HL-60 (cell line): Measurements from ENCODE around the gene FOS.

Experiments used
- DNase-seq, 2 experiments: peaks; one replicate each; pipeline ENCODE4 v3.0.0-alpha.2; 2010 to 2020; ENCODE audit warnings: low read depth in 1 of 2, low spot score in 1 of 2
- H3K27ac ChIP-seq: fragments of 250-450 bp; sonication (Bioruptor Pico); replicated peaks from 2 replicates; pipeline ENCODE4 v1.5.1; 2020; ENCODE audit warnings: mild to moderate bottlenecking, moderate library complexity
- H3K27me3 ChIP-seq: fragments of 250-450 bp; sonication (Bioruptor Pico); 2 replicates; pipeline ENCODE4 v1.5.1; 2021; ENCODE audit warnings: mild to moderate bottlenecking, moderate library complexity; ENCODE audit not compliant: insufficient read depth, poor library complexity, severe bottlenecking
- H3K4me3 ChIP-seq: replicated peaks from 2 replicates; pipeline ENCODE4 v1.5.1; 2011; ENCODE audit warnings: mild to moderate bottlenecking, control low read depth, low read length; ENCODE audit not compliant: insufficient read depth
- GABPA ChIP-seq: IDR thresholded peaks from 2 replicates; pipeline ENCODE4 v1.6.1; 2012; ENCODE audit warnings: low read depth
- POLR2AphosphoS5 ChIP-seq: IDR thresholded peaks from 2 replicates; pipeline ENCODE4 v1.6.1; 2012; ENCODE audit warnings: low read depth
- SPI1 ChIP-seq: IDR thresholded peaks from 2 replicates; pipeline ENCODE4 v1.6.1; 2012; ENCODE audit warnings: low read depth, mild to moderate bottlenecking, borderline replicate concordance
- TF ChIP-seq, protein P1 (sequence below): IDR thresholded peaks from 2 replicates; pipeline ENCODE4 v1.6.1; 2012; ENCODE audit warnings: low read depth; ENCODE audit not compliant: insufficient replicate concordance
- TF ChIP-seq, protein P2 (sequence below): IDR thresholded peaks from one replicate; pipeline ENCODE4 v1.5.1; 2011; ENCODE audit warnings: low read length, control low read depth, inconsistent platforms; ENCODE audit not compliant: insufficient read depth

The FOS gene

DNA sequence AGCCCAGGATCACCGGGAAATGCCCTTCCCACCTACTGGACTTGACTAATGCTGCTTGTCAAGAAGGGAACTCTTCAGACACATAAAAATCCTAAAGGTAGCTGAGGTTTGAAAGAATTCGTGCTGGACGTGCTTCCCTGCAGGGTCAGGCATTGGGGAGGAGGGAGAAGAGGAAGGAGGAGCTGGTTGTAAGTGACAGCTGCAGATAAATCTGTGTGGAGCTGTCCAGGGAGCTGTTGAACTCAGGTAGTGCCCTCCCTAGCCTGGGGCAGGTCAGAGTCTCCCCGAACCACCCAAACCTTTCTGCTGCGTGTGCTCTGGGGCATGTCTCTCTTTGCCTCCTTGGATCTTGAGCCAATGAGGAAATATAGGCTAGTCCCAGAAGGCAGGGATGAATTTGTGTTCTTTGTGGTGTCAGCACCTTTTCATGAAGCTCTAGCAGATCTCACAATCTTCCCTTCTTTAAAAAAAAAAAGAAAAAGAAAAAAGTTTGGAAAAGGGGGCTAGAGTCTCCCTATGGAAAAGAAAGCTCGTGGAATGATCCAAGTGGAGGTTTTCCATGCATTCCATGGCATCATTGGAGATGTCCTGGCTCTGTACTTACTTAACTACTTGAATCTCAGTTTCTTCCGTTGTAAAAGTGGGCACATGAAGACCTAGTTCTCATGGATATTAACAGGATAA is 23.6 kb upstream of the FOS start:
- DNase-seq: no peak
- H3K27me3 ChIP-seq: no peaks in the 10 kb centered on the region
- H3K27ac ChIP-seq: no peak overlapping the region
- TF ChIP-seq POLR2AphosphoS5: no peak
- TF ChIP-seq, protein P1, sequence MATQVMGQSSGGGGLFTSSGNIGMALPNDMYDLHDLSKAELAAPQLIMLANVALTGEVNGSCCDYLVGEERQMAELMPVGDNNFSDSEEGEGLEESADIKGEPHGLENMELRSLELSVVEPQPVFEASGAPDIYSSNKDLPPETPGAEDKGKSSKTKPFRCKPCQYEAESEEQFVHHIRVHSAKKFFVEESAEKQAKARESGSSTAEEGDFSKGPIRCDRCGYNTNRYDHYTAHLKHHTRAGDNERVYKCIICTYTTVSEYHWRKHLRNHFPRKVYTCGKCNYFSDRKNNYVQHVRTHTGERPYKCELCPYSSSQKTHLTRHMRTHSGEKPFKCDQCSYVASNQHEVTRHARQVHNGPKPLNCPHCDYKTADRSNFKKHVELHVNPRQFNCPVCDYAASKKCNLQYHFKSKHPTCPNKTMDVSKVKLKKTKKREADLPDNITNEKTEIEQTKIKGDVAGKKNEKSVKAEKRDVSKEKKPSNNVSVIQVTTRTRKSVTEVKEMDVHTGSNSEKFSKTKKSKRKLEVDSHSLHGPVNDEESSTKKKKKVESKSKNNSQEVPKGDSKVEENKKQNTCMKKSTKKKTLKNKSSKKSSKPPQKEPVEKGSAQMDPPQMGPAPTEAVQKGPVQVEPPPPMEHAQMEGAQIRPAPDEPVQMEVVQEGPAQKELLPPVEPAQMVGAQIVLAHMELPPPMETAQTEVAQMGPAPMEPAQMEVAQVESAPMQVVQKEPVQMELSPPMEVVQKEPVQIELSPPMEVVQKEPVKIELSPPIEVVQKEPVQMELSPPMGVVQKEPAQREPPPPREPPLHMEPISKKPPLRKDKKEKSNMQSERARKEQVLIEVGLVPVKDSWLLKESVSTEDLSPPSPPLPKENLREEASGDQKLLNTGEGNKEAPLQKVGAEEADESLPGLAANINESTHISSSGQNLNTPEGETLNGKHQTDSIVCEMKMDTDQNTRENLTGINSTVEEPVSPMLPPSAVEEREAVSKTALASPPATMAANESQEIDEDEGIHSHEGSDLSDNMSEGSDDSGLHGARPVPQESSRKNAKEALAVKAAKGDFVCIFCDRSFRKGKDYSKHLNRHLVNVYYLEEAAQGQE: peak; percentile 75
- TF ChIP-seq, protein P2, sequence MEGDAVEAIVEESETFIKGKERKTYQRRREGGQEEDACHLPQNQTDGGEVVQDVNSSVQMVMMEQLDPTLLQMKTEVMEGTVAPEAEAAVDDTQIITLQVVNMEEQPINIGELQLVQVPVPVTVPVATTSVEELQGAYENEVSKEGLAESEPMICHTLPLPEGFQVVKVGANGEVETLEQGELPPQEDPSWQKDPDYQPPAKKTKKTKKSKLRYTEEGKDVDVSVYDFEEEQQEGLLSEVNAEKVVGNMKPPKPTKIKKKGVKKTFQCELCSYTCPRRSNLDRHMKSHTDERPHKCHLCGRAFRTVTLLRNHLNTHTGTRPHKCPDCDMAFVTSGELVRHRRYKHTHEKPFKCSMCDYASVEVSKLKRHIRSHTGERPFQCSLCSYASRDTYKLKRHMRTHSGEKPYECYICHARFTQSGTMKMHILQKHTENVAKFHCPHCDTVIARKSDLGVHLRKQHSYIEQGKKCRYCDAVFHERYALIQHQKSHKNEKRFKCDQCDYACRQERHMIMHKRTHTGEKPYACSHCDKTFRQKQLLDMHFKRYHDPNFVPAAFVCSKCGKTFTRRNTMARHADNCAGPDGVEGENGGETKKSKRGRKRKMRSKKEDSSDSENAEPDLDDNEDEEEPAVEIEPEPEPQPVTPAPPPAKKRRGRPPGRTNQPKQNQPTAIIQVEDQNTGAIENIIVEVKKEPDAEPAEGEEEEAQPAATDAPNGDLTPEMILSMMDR: no peak
- no peak overlapping the region for H3K4me3 ChIP-seq

DNA sequence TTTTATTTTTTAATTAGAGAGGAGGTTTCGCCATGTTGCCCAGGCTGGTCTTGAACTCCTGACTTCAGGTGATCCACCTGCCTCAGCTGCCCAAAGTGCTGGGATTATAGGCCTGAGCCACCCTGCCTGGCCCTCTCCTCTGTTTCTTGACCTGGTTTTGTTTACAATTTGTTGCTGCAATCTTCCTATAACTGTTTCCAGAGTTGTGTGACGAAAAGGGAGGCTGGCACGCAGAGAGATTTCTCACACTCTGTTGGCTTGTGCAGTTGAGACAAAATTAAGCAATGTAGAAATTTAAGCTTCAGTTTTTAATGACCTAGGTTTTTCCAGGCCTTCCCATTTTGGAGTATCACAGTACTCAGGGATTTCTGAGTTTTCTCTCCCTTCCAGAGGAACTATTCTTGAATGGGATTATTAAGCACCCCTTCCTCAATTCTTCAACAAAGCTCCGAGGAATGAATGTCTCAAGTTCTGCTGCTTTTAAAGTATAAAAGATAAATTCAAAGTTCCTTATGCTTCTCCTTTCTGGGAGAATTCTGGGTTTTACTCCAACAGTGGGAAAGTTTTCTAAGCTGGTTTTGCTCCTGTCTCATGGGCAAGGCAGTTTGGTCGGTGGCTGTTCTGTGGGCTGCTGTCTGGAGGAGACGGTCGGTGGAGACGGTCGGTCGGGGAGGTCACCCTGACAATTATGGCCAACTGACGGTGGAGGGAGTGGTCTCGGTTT is 20.4 kb upstream of the FOS start:
- peak in 1 of 2 experiments; percentile 72 for DNase-seq
- Histone ChIP-seq H3K27me3 (no peaks in the 10 kb centered on the region), H3K27ac (peak overlapping the region; percentile 100), H3K4me3 (0 out of 2 replicates have a peak overlapping the region, but pooled peaks have one; percentile 6)
- TF ChIP-seq SPI1: no peak
- TF ChIP-seq, protein P1: no peak
- peak; percentile 28; the same call in 1 of the 2 replicates for TF ChIP-seq POLR2AphosphoS5

DNA sequence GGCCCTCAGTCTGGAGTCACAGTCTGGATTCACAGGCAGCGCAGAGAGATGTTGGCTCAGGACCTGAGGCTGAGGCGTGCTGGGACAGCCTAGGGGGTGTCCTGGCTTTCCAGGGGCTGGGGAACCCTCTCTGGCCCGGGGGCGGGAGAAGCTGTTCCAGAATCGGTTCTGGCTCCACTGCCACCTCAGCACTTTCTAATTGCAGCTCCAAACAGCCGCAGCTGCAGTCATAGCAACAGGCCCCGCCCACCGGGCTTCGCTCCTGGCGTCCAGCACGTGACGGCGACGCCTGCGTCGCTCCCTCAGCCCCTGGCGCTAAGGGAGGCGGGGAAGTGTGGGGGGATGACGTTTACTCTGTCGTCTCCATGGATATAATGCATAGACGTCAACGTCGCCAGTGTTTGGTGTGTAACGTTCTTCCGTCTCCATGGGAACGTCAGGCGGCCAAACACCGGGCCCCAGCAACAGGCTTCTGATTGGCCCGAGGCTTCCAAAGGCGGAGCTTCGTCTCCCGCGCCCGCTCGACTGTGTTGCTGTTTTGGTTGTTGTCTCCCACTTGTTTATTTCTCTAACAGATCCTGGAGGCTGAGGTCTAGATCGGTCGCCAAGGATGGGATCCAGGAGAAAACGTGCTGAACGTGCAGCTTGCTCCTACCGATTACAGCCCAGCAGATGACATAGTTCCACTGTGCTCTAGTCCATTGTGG is 19.7 kb upstream of the FOS start:
- TF ChIP-seq POLR2AphosphoS5: 0 out of 2 replicates have a peak, but pooled peaks have one; percentile 36
- TF ChIP-seq, protein P1: no peak
- peak; percentile 94 to 96 for DNase-seq
- peak overlapping the region; percentile 100 for H3K27ac ChIP-seq

DNA sequence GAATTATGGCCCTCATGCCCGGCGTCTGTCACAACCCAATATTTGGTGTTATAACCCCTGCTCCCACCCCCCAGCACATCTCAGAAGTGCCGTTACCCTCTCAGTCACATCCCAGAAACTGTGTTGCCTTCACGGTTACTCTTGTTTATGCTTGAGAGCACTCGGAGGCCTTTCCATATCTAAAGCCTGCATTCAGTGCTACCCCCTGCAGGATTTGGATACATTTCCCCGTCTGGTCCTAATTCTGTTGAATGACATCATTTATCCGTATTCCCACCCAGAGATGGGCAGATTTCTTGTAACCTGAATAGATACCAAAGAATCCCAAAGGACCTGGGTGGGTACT is 19.1 kb upstream of the FOS start:
- peak overlapping the region; percentile 100 for H3K27ac ChIP-seq
- H3K4me3 ChIP-seq: peak overlapping the region; percentile 8; the same call in 1 of the 2 replicates
- no peaks in the 10 kb centered on the region for H3K27me3 ChIP-seq
- no peak for TF ChIP-seq SPI1
- TF ChIP-seq GABPA: no peak
- TF ChIP-seq, protein P1: no peak
- TF ChIP-seq POLR2AphosphoS5: no peak
- TF ChIP-seq, protein P2: no peak
- DNase-seq: no peak

More for the DNA sequence above, 19.7 kb upstream of the FOS start:
- Histone ChIP-seq H3K4me3 (peak overlapping the region; percentile 8; the same call in 1 of the 2 replicates), H3K27me3 (no peaks in the 10 kb centered on the region)
